ENCODE measurements around the gene KTI12.
A peak's percentile ranks its signal among the peaks of the same experiment; 100 is the strongest.
"Not testable (repeated sequence)": the region's sequence is repeated elsewhere in the genome, so short reads cannot be mapped to it uniquely, and the experiment has no call there.

KTI12 gene
- 6.4 to 11.9 reads per million in 2 experiments for total RNA-seq

DNA sequence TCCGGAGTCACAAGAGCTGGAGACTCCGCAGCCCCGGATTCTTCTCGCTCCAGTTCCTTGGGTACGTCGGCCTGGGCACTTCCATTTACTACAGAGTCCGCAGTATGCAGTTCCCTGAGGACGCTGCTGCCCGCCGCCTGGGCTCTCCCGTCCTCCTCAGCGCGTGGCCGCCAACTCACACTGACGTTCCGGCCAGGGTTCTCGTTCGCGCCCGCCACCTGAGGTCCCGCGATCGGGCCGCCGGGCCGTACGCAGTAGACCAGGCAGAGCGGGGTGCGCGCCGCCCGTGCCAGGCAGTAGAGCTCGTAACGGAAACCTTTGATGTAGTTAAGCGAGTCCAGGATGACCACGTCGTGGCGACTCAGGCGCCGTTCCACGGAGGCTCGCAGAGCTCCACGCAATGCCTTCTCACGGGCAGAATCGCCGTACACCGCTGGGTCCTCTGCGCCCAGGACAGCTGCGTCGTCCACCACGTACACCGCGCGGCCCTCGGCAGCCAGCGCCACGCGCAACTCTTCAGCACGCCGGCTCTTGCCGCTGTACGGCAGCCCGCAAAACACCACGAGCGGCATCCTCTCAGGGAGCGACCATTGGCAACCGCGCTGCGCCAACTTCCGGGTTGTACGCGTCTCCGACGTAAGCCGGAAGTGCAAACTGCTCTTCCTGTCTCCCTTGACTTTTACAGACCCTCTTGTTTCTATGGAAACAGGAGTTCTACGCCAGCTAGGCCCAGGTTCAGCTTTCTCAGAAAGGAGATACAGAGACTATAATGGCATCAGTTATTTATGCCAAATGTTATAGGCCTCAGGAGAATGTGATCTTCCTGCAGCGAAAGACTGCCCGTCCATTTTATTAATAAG, at the start of gene KTI12:
KTI12 (minus strand) TSS at position 621 of the 860 bp plus-strand sequence; CDS start at position 572, 49 bp downstream.
- DNase-seq (ENCODE audit: low read depth): peak; percentile 83

GRCh38 chr1:52080014-52080415, 46.4 kb upstream of the KTI12 start:
- DNase-seq (ENCODE audit: low read depth): no peak

DNA sequence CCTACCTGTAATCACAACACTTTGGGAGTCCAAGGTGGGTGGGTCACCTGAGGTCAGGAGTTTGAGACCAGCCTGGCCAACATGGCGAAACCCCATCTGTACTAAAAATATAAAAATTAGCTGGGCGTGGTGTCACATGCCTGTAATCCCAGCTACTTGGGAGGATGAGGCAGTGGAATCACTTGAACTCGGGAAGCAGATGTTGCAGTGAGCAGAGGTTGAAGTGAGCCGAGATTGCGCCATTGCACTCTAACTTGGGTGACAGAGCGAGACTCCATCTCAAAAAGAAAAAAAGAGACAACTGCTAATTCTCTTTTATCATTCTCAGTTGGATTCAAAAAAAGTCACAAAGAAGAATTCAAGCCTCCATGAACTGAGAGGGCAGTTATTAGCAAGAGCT, 43.7 kb upstream of the KTI12 start:
- not testable (repeated sequence) for DNase-seq (ENCODE audit: low read depth)

GRCh38 chr1:52072291-52072690, 38.7 kb upstream of the KTI12 start:
- DNase-seq (ENCODE audit: low read depth): no peak

DNA sequence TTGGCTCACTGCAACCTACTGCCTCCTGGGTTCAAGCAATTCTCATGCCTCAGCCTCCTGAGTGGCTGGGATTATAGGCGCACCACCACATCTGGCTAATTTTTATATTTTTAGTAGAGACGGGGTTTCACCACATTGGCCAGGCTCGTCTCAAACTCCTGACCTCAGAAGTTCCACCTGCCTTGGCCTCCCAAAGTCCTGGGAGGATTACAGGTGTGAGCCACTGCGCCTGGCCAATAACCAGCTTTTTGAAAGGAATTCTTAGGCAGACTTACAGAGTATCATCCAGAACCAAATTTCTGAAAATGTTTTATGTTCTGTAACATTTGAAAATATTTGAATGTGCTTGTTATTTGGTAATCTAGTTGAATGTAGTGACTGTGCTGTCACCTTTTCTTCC, 37.1 kb upstream of the KTI12 start:
- DNase-seq (ENCODE audit: low read depth): no peak

- DNase-seq (ENCODE audit: low read depth): no peak
These were observed 29.6 kb upstream of the KTI12 start for GRCh38 chr1:52063192-52063591.

DNA sequence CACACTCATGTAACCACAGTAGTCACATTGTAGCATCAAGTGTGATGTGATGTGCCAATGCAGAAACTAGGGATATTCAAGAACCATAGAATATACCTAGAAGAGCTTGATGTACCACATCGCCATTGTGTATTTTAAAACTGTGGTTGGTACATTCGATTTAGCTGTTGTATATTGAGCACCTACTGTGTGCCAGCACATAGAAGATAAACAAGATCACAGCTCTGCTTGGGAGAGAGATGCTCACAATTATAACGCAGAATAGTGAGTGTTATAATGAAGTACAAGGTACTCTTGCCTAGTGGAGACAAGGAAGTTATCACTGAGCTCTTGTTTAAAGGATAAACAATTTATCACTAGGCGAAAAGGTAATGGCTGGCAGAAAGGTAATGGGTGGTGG, 27.2 kb upstream of the KTI12 start:
- DNase-seq (ENCODE audit: low read depth): no peak

- no peak for DNase-seq (ENCODE audit: low read depth)
These were observed 26.3 kb upstream of the KTI12 start for GRCh38 chr1:52059888-52060287.

DNA sequence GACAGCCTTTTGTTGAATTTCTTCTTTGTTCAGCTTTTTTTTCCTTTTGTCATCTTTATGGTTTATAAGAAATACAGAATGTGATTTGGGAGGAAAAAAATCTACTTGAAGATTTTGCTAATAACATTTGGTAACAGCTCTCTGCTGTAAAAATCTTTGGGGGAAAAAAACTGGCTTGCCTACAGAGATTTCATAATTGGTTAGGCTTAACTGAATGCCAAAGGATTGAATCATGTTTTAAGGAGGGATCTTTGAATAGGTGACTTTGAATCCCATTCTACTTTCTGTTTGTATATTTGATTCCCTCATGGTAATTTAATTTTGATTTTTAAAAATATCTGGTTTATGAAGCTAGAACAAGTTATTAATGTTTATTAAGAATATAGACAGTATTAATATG, 25.7 kb upstream of the KTI12 start:
- DNase-seq (ENCODE audit: low read depth): no peak

GRCh38 chr1:52057876-52058415, 24.3 kb upstream of the KTI12 start:
- no peak for DNase-seq (ENCODE audit: low read depth)

DNA sequence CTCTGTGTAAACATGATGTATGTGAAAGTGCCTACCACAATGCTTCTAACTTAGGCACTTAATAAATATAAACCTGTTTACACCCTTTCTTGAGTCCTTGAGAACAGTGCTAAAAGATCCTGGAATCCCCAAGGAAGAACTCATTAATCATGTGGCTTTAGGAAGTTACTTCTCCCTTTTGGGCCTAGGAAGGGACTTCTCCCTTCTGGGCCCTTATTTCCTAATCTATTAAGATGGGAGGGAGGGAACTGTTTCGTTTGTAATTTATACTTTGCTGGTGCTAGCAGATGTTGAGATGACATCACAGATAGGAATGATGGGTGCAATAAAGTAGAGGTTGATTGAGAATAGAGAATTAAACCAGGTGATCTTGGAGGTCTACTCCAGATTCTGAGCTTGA, 23.6 kb upstream of the KTI12 start:
- DNase-seq (ENCODE audit: low read depth): no peak

DNA sequence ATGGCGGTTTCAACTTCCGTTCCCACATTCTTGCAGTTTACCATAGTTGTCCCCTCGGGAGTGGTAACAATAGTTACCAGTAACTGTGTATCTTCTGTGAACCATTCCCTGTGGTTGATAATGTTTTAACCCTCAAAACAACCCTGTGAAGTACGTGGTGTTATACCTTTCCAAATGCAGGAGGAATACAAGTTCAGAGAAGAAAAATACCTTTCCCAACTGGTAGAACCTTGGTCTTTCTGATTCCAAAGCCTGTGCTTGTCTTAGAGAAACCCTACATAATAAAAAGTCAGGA, 23.3 kb upstream of the KTI12 start:
- no peak for DNase-seq (ENCODE audit: low read depth)

DNA sequence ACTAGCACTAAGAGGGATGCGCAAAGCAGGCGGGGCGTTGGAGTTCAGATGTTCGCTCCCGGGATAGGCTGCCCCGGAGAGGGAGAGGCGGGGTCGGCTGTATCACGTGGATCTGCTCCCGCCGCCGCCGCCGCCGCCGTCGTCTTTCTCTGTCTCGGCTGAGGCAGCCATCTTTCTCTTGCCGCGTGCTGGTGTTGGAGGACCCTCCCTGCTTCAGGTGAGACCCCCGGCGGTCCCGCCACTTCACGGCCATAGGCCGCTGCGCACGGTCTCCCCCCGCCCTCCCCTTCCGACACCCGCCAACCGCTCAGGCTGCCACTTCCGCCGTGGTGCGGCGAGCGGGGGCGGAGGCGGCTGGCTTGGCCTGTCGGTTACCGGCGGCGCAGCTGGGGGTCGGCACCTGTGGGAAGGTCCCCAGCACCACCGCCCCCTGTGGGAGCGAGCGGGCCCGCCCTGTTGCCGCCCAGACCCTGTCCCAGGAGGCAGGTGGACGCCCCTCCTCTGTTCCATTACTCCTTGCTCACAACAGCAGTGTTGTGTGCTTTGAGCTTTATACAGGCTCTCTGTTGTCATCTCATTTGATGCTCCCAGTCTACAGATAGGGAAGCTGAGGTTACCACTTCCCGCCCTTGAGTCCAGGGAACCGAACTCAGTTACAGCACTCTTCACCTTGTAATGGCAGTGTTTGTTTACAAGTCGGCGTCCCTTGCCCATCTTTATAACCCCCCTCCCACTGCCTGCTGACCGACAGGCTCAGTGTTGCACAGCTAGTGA, 22.7 kb upstream of the KTI12 start, which contains the start of gene BTF3L4:
BTF3L4 (plus strand) TSS at position 133 of the 774 bp plus-strand sequence. CDS start 3,553 bp downstream, outside the sequence.
- peak; percentile 90 for DNase-seq (ENCODE audit: low read depth)

- DNase-seq (ENCODE audit: low read depth): no peak
These were observed 22.2 kb upstream of the KTI12 start for GRCh38 chr1:52055866-52056162.

DNA sequence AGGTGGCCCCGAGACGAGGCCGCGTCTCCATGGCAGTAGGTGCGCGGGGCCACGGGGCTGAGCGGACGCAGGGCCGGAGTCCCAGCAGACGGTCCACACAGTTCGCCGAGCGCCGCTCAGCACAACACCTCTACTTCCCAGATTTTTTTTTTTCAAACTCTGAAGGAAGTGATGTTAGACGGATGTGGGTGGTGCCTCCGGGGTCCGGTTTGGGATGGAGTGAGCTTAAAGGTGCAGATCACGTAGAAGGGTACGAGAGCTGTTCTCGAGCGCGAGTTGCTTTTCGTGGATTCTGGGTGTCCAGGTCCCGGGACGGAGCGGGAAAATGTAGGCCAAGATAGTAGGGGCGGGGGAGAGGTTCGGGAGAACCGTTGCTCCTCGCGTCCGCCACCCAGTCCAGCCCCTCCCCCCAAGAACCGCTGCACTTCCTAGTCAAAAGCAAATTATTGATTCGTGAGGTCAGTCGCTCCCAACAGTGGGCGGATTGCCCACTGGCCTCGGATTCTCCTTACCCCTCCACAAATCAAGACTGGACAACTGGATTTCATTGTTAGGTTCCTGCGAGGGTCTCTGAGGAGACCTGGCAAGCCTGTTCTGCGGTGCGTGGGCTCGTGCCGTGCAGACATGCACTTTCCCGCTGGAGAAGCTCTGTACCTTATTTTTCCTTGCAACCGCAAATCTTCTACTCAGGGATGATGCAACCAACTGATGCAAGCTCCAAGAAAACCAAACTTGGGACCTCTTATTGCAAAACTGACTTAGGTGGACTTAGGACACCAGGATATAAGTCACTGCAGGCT, 21.7 kb upstream of the KTI12 start, which contains the start of gene TXNDC12:
TXNDC12 (minus strand) TSS at position 126 of the 800 bp plus-strand sequence; CDS start at position 31, 95 bp downstream.
- DNase-seq (ENCODE audit: low read depth): peak; percentile 43

DNA sequence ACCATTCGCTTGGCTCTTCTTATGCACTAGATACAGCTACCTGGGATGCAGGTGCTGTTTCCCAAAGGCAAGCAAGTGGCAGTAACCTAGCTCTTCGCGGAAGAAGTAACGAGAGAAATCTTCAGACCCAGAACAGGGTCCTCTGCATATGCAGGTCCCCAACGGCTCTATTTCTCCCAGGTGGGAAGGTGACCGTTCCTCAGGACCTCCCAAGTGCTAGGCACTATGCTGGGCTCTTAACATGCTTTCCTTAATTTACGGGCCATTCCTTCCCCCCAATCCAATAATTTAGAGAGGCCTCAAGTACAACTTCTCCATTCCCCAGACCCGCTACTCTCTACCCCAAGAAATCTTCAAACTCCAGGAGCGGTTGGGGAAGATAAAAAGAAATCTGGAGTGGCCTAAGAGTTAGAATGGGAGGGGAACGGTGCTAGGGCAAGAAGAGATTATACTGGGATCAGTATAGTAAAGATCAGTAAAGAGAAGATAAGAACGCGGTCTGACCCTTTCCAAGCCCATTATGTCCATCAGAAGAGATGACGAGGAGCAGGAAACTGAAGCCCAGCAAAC, 21.0 kb upstream of the KTI12 start:
- no peak for DNase-seq (ENCODE audit: low read depth)

GRCh38 chr1:52053862-52054261, 20.3 kb upstream of the KTI12 start:
- DNase-seq (ENCODE audit: low read depth): no peak

GRCh38 chr1:52049337-52049736, 15.7 kb upstream of the KTI12 start:
- DNase-seq (ENCODE audit: low read depth): not testable (repeated sequence)

DNA sequence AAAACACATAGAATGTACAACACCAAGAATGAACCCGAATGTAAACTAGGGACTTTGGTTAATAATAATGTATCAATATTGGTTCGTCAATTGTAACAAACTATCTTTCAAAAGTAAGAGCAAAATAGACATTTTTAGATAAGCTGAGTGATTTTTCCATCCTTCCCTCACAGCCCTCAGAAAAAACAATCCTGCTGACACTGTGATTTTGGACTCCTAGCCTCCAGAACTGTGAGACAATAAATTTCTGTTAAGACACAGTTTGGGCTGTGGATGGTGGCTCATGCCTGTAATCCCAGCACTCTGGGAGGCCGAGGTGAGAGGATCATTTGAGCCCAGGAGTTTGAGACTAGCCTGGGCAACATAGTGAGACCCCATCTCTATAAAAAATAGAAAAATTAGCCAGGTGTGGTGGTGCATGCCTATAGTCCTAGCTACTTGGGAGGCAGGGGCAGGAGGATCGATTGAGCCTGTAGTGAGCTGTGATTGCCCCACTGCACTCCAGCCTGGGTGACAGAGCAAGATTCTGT, 12.1 kb upstream of the KTI12 start:
- not testable (repeated sequence) for DNase-seq (ENCODE audit: low read depth)

DNA sequence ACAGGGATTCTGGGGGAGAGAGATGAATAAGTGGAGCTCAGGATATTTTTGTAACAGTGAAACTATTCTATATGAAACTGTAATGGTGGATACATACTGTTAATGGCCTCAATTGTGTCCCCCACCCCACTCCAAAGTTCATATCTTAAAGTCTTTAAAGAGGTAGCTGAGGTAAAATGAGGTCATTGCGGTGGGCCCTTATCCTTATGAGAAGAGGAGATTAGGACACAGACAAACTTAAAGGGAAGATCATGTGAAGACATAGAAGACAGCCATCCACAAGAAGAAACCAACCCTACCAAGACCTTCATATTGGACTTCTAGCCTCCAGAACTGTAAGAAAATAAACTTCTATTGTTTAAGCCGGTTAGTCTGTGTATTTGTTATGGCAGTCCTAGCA, 11.6 kb upstream of the KTI12 start:
- no peak for DNase-seq (ENCODE audit: low read depth)

- no peak for DNase-seq (ENCODE audit: low read depth)
These were observed 8.1 kb upstream of the KTI12 start for GRCh38 chr1:52041551-52042185.

All from T follicular helper cell (primary cell).